HL-60 (cell line): ENCODE results near the gene GCK.

ENCODE experiments used
- CTCF ChIP-seq: IDR thresholded peaks from one replicate; pipeline ENCODE4 v1.5.1; 2011; ENCODE audit warnings: low read length, control low read depth, inconsistent platforms; ENCODE audit not compliant: insufficient read depth
- SPI1 ChIP-seq: IDR thresholded peaks from 2 replicates; pipeline ENCODE4 v1.6.1; 2012; ENCODE audit warnings: low read depth, mild to moderate bottlenecking, borderline replicate concordance

DNA sequence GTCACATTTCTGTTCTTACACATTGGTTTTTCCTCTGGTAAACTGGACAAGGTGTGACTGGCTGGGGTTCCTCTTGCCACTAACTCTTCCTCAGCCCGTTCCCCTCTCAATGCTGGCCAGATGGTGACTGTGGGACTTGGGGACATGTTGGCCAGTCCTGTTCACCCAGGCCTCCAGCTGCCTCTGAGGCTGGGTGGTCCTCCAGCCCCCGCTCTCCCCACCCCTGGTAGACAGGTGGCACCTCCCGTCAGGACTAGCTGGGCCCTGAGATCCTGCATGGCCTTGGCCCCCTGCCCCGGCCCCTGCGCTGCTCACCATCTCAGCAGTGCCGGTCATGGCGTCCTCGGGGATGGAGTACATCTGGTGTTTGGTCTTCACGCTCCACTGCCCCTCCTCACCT lies 37.3 kb downstream of the GCK start:
- TF ChIP-seq CTCF, result no peak
- TF ChIP-seq SPI1, result no peak
